GM12878 (cell line): ENCODE data around the gene SON. TPM values are rescaled to one million over a fixed set of nuclear protein-coding genes. Genes with fewer than 3 reads are reported as not detected.

Source experiments
- ATAC-seq: fragments of 200-7000 bp; cut with Tn5 transposase; 3 replicates; pipeline ENCODE4 v1.9.1; 2020; ENCODE audit warnings: mild to moderate bottlenecking, moderate library complexity
- BruUV-seq: library from RNA; stranded (reverse); fragments of 400-500 nt; replicated peaks from 2 replicates; lab custom pipeline; 2021; lab: Mats Ljungman, UMichigan
- CTCF ChIA-PET: fragments of 300-600 bp; sonication (Branson Sonifier 250); formaldehyde crosslinking; extraction: SDS; loops from one replicate; lab custom pipeline; 2021; ENCODE audit warnings: inconsistent platforms; lab: Yijun Ruan, JAX
- POLR2A ChIA-PET: fragments of 350-600 bp; formaldehyde crosslinking; extraction: SDS; loops from one replicate; lab custom pipeline; 2021; ENCODE audit warnings: inconsistent platforms; lab: Charles Lee
- RAD21 ChIA-PET: fragments of 300-600 bp; sonication (Branson Sonifier 250); formaldehyde crosslinking; loops from one replicate; lab custom pipeline; 2023; ENCODE audit warnings: antibody characterized with exemption; ENCODE audit not compliant: unreplicated experiment; lab: Charles Lee
- SMC1A ChIA-PET: fragments of 300-600 bp; sonication (Branson Sonifier 250); formaldehyde crosslinking; loops from one replicate; lab custom pipeline; 2023; ENCODE audit not compliant: unreplicated experiment, uncharacterized antibody; lab: Charles Lee
- DNase-seq: peaks from one replicate; pipeline ENCODE4 v3.0.0-alpha.2; 2011; ENCODE audit warnings: low read depth, low spot score
- FAIRE-seq: peaks from 3 replicates; lab custom pipeline; 2011; peaks lifted over from hg19 to GRCh38; lab: Jason Lieb, UNC
- H2AFZ ChIP-seq: 2 replicates; pipeline ENCODE4 v1.6.0; 2011; ENCODE audit warnings: low read depth, low read length, control low read depth; ENCODE audit not compliant: control insufficient read depth
- H3K27ac ChIP-seq: 2 replicates; pipeline ENCODE4 v1.5.1; 2011; ENCODE audit warnings: control low read depth; ENCODE audit not compliant: control insufficient read depth, insufficient read depth
- H3K27me3 ChIP-seq, 2 experiments: replicated peaks in 1 of 2; 2 replicates each; pipeline versions ENCODE4 v1.6.0 to v1.6.1; 2011; ENCODE audit warnings: low read length in 1 of 2; ENCODE audit not compliant: control insufficient read depth in 2 of 2, insufficient read depth in 2 of 2
- H3K36me3 ChIP-seq, 2 experiments: 2 replicates each; pipeline ENCODE4 v1.5.1; 2011; ENCODE audit warnings: low read length in 1 of 2; ENCODE audit not compliant: control insufficient read depth in 2 of 2, insufficient read depth in 2 of 2
- H3K4me1 ChIP-seq: 2 replicates; pipeline ENCODE4 v1.6.1; 2011; ENCODE audit warnings: mild to moderate bottlenecking, low read length, moderate library complexity, mixed read lengths; ENCODE audit not compliant: control insufficient read depth, insufficient read depth
- H3K4me2 ChIP-seq: 2 replicates; pipeline ENCODE4 v1.6.0; 2011; ENCODE audit warnings: control low read depth; ENCODE audit not compliant: control insufficient read depth, insufficient read depth
- H3K4me3 ChIP-seq: fragments of 200-600 bp; sonication (generic); 2 replicates; pipeline ENCODE4 v1.5.1; 2016
- H3K79me2 ChIP-seq: 2 replicates; pipeline ENCODE4 v1.6.0; 2011; ENCODE audit warnings: low read length; ENCODE audit not compliant: control insufficient read depth, insufficient read depth
- H3K9ac ChIP-seq: 2 replicates; pipeline ENCODE4 v1.8.0; 2011; ENCODE audit warnings: low read length, control low read depth, mixed read lengths; ENCODE audit not compliant: control insufficient read depth, insufficient read depth
- H3K9me3 ChIP-seq: replicated peaks from 3 replicates; pipeline ENCODE4 v1.5.1; 2011; ENCODE audit warnings: mild to moderate bottlenecking, low read length; ENCODE audit not compliant: control insufficient read depth, insufficient read depth
- H4K20me1 ChIP-seq: 2 replicates; pipeline ENCODE4 v1.6.0; 2011; ENCODE audit not compliant: control insufficient read depth, insufficient read depth
- BMI1 ChIP-seq: fragments of 450-650 bp; IDR thresholded peaks from 2 replicates; pipeline ENCODE4 v1.6.1; 2016; ENCODE audit warnings: mild to moderate bottlenecking, moderate library complexity, borderline replicate concordance
- E2F8 ChIP-seq: fragments of 450-650 bp; IDR thresholded peaks from 2 replicates; pipeline ENCODE4 v1.6.1; 2018; ENCODE audit warnings: mild to moderate bottlenecking, low read depth, moderate library complexity; ENCODE audit not compliant: partially characterized antibody
- POLR2A ChIP-seq: IDR thresholded peaks from 2 replicates; pipeline ENCODE4 v1.6.1; 2011; ENCODE audit warnings: low read depth, mild to moderate bottlenecking, low read length
- POLR2AphosphoS2 ChIP-seq: IDR thresholded peaks from 2 replicates; pipeline ENCODE4 v1.6.1; 2011; ENCODE audit warnings: low read depth, mild to moderate bottlenecking, low read length, improper control_type of control experiment, moderate library complexity
- POLR2AphosphoS5 ChIP-seq: IDR thresholded peaks from 2 replicates; pipeline ENCODE4 v1.6.1; 2011; ENCODE audit warnings: mild to moderate bottlenecking, low read length, inconsistent platforms
- POU2F2 ChIP-seq: IDR thresholded peaks from 3 replicates; pipeline ENCODE4 v1.6.1; 2011; ENCODE audit warnings: low read depth, mild to moderate bottlenecking, low read length, borderline replicate concordance
- TARDBP ChIP-seq: IDR thresholded peaks from 2 replicates; pipeline ENCODE4 v1.6.1; 2016; ENCODE audit warnings: borderline replicate concordance
- ZNF207 ChIP-seq: fragments of 450-650 bp; IDR thresholded peaks from 2 replicates; pipeline ENCODE4 v1.6.1; 2014; ENCODE audit warnings: antibody characterized with exemption, mild to moderate bottlenecking, borderline replicate concordance
- WGBS: methylation state at CpG from one replicate; pipeline ENCODE4 v1.1.6; 2016; ENCODE audit warnings: low lambda C conversion rate; ENCODE audit not compliant: insufficient replicate concordance, insufficient coverage; ENCODE audit errors: missing lambda C conversion rate; 5-methylcytosine and 5-hydroxymethylcytosine counted together
- in situ Hi-C: fragments of 300-500 bp; cut with MboI; formaldehyde crosslinking; loops from 9 replicates; pipeline ENCODE4 v1.14.3; 2018; ENCODE audit warnings: mixed read lengths
- intact Hi-C: fragments of 100-400 bp; cut with micrococcal nuclease; formaldehyde crosslinking; loops from one replicate; pipeline ENCODE4 v1.14.2; 2022; ENCODE audit not compliant: unreplicated experiment
- polyA plus RNA-seq, 11 experiments: library from polyadenylated mRNA; depleted of rRNA in 4 of 11; unstranded in 6 of 11; stranded (reverse) in 5 of 11; fragments of >200 nt; fragmentation: Nextera tagmentation in 4 of 11; fragmentation: Illumina TruSeq in 1 of 11; extraction: Ambion mirVana in 4 of 11; extraction: Trizol in 1 of 11; gene quantifications; 1 replicate in 1 of 11; 2 replicates in 10 of 11; pipeline versions ENCODE4 v1.2.1 to v1.2.3, GENCODE V29; 2011 to 2016; ENCODE audit warnings: inconsistent platforms in 2 of 11, missing spikeins in 2 of 11, low read depth in 1 of 11
- total RNA-seq, 4 experiments: library from RNA; depleted of rRNA in 3 of 4; stranded (reverse); fragments of >200 nt in 3 of 4; fragmentation: Illumina TruSeq in 1 of 4; extraction: Trizol in 1 of 4; gene quantifications; 2 replicates each; pipeline versions ENCODE4 v1.2.1 to v1.2.3, GENCODE V29; 2013 to 2021

The SON gene
- total and polyA plus RNA-seq, 10 of the 15 experiments (the other 5 are each of a cell fraction or from before 2014, with no cell fraction given): 95.7 to 788 (median 251) TPM

- RAD21 ChIA-PET: no interaction called here
- POLR2A ChIA-PET: interaction anchor here (0.6 kb wide), 1 partner anchor 85 kb away, joined by 6 read pairs; no protein-coding TSS in a partner anchor
- ATAC-seq: peak; percentile 5; the same call in 2 of the 3 replicates
Observed at GRCh38 chr21:33552999-33553598, 10.3 kb downstream of the SON start.

More at GRCh38 chr21:33552999-33553598, 10.3 kb downstream of the SON start:
- peaks cover 2% of the 10 kb centered on the region for H4K20me1 ChIP-seq
- 98% methylated on average over 12 of the region's 12 CpGs for WGBS
- H3K27me3 ChIP-seq: no peaks in the 10 kb centered on the region
- CTCF ChIA-PET: no interaction called here
- peaks cover 46 to 68% of the 10 kb centered on the region in 2 experiments for H3K36me3 ChIP-seq
- intact Hi-C loops: no loop called here
- H3K4me3 ChIP-seq: no peak overlapping the region
- DNase-seq: no peak
- TF ChIP-seq POLR2AphosphoS5: peak; percentile 52
- TF ChIP-seq ZNF207: no peak
- TF ChIP-seq BMI1: no peak
- TF ChIP-seq TARDBP: no peak
- TF ChIP-seq POU2F2: 0 out of 3 replicates have a peak, but pooled peaks have one; percentile 7
- TF ChIP-seq POLR2AphosphoS2: 0 out of 2 replicates have a peak, but pooled peaks have one; percentile 2
- peak; percentile 51; the same call in 1 of the 2 replicates for TF ChIP-seq POLR2A
- no peak for TF ChIP-seq E2F8
- no peak overlapping the region for H3K9ac ChIP-seq
- FAIRE-seq: no peak
- H3K4me1 ChIP-seq: no peaks in the 10 kb centered on the region
- H3K4me2 ChIP-seq: no peak overlapping the region
- SMC1A ChIA-PET: interaction anchor here (5.6 kb wide), 1 partner anchor 9 kb away, joined by 23 read pairs; no protein-coding TSS in a partner anchor
- in situ Hi-C loops: no loop called here
- BruUV-seq: no TSS peak
- H3K9me3 ChIP-seq: peaks cover 21% of the 10 kb centered on the region; the same call in 2 of the 3 replicates
- peaks cover 88% of the 10 kb centered on the region for H3K79me2 ChIP-seq
- no peak overlapping the region for H3K27ac ChIP-seq
- no peak overlapping the region for H2AFZ ChIP-seq
